Colonic mucosa (tissue), 4 donors: ENCODE results near the gene CEACAM21. TPM values are rescaled to one million over a fixed set of nuclear protein-coding genes. Genes with fewer than 3 reads are reported as not detected.

Experiments
- DNase-seq: peaks from one replicate; pipeline ENCODE4 v3.0.0-alpha.2; 2020
- H3K27ac ChIP-seq: fragments of 200-600 bp; one replicate; pipeline ENCODE4 v1.8.0; 2021
- H3K27me3 ChIP-seq: fragments of 200-600 bp; one replicate; pipeline ENCODE4 v1.8.0; 2021
- H3K36me3 ChIP-seq: fragments of 200-600 bp; one replicate; pipeline ENCODE4 v1.8.0; 2021
- H3K4me1 ChIP-seq: fragments of 200-600 bp; one replicate; pipeline ENCODE4 v1.8.0; 2021; ENCODE audit warnings: mild to moderate bottlenecking
- H3K4me3 ChIP-seq: fragments of 200-600 bp; one replicate; pipeline ENCODE4 v1.8.0; 2021
- H3K9ac ChIP-seq, 2 donors: one replicate each; pipeline ENCODE4 v1.7.0; 2013; ENCODE audit warnings: control low read depth in 2 of 2, low read depth in 2 of 2, low read length in 2 of 2
- H3K9me3 ChIP-seq: fragments of 200-600 bp; one replicate; pipeline ENCODE4 v1.8.0; 2021
- CTCF ChIP-seq: fragments of 200-600 bp; IDR thresholded peaks from one replicate; pipeline ENCODE4 v1.8.0; 2022; ENCODE audit warnings: antibody characterized with exemption, mild to moderate bottlenecking
- intact Hi-C: fragments of 100-400 bp; cut with DNase I; formaldehyde crosslinking; loops from one replicate; pipeline ENCODE4 v1.14.1; 2022
- total RNA-seq, 2 donors: library from RNA; stranded (reverse); fragmentation: NEBNext Ultra II Directional in 1 of 2; extraction: Animal tissue kit (Norgen Biotek cat#: 25700) in 1 of 2; gene quantifications; one replicate each; pipeline ENCODE4 v1.2.1, GENCODE V29; 2021
- donor health status: healthy.
- donor health status: DM: no; HTN: no; CAD: no.
- donor health status: DM: no; HTN: no; CAD: no.

The CEACAM21 gene
- total RNA-seq, 2 donors from 2014 or later: 0.25 to 0.45 TPM

GRCh38 chr19:41545547-41545946 is 30.4 kb upstream of the CEACAM21 start:
- intact Hi-C loops: no loop called here
- Histone ChIP-seq H3K4me3 (no peak overlapping the region), H3K36me3 (no peaks in the 10 kb centered on the region), H3K4me1 (no peaks in the 10 kb centered on the region), H3K9me3 (no peaks in the 10 kb centered on the region), H3K27me3 (no peaks in the 10 kb centered on the region), H3K9ac (no peak overlapping the region), H3K27ac (no peak overlapping the region)
- no peak for DNase-seq
- TF ChIP-seq CTCF: no peak

- Histone ChIP-seq H3K9ac (peak overlapping the region; percentile 35 to 53), H3K4me3 (no peak overlapping the region), H3K9me3 (no peaks in the 10 kb centered on the region), H3K4me1 (no peaks in the 10 kb centered on the region), H3K27me3 (no peaks in the 10 kb centered on the region), H3K36me3 (no peaks in the 10 kb centered on the region), H3K27ac (no peak overlapping the region)
- no peak for DNase-seq
- intact Hi-C loops: no loop called here
- no peak for TF ChIP-seq CTCF
These were observed 29.6 kb upstream of the CEACAM21 start for GRCh38 chr19:41546386-41546789.

GRCh38 chr19:41546961-41547360 is 29.0 kb upstream of the CEACAM21 start:
- Histone ChIP-seq H3K9ac (no peak overlapping the region), H3K9me3 (no peaks in the 10 kb centered on the region), H3K4me3 (no peak overlapping the region), H3K4me1 (no peaks in the 10 kb centered on the region), H3K27me3 (no peaks in the 10 kb centered on the region), H3K27ac (no peak overlapping the region), H3K36me3 (no peaks in the 10 kb centered on the region)
- no peak for DNase-seq
- intact Hi-C loops: no loop called here
- no peak for TF ChIP-seq CTCF

GRCh38 chr19:41547569-41547968 is 28.4 kb upstream of the CEACAM21 start:
- intact Hi-C loops: no loop called here

GRCh38 chr19:41548047-41548446 is 27.9 kb upstream of the CEACAM21 start:
- DNase-seq: no peak
- Histone ChIP-seq H3K27ac (no peak overlapping the region), H3K9me3 (no peaks in the 10 kb centered on the region), H3K4me3 (no peak overlapping the region), H3K9ac (no peak overlapping the region), H3K27me3 (no peaks in the 10 kb centered on the region), H3K36me3 (no peaks in the 10 kb centered on the region), H3K4me1 (no peaks in the 10 kb centered on the region)
- intact Hi-C loops: no loop called here
- TF ChIP-seq CTCF: no peak

More at GRCh38 chr19:41547569-41547968, 28.4 kb upstream of the CEACAM21 start:
- no peak overlapping the region for H3K27ac ChIP-seq
- no peak overlapping the region for H3K9ac ChIP-seq
- no peaks in the 10 kb centered on the region for H3K36me3 ChIP-seq
- H3K9me3 ChIP-seq: no peaks in the 10 kb centered on the region
- H3K27me3 ChIP-seq: no peaks in the 10 kb centered on the region
- no peaks in the 10 kb centered on the region for H3K4me1 ChIP-seq
- no peak overlapping the region for H3K4me3 ChIP-seq
- DNase-seq: no peak
- no peak for TF ChIP-seq CTCF
